Transverse colon (tissue), 3 donors: Measurements from ENCODE around the gene FGF8.

Source experiments
- POLR2A ChIP-seq: fragments of 450-650 bp; IDR thresholded peaks from one replicate; pipeline ENCODE4 v1.6.1; 2016; ENCODE audit warnings: antibody characterized with exemption, mild to moderate bottlenecking, moderate library complexity
- POLR2AphosphoS5 ChIP-seq, 3 donors: sonication (generic); formaldehyde crosslinking; IDR thresholded peaks; one replicate each; pipeline ENCODE4 v1.6.1; 2016; ENCODE audit warnings: antibody characterized with exemption in 3 of 3

DNA sequence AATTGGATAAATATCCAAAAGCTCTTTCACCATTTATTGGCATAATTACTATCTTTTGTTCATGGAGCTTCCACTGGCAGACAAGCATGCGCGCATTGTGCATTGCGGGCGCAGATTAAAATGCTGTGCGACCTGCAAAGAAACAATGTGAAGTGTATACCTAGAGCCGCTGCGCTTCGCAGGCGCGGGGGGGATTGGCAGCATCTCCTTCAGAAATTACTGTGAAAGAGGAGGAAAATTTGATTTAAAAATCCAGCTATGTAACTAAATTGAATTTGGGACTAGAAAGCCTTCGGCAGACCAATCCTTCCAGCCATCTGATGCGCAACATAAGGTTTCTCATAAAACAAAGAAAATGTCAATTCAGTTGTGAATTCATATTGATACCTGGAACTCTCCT lies 17.6 kb upstream of the FGF8 start:
- TF ChIP-seq POLR2A (no peak), POLR2AphosphoS5 (IDR thresholded peaks at IDR 0.05) (no peak)
